Stimulated activated naive CD8-positive, alpha-beta T cell treated with anti-CD3 and anti-CD28 coated beads, Interleukin-15, Interleukin-2, amounts not matched to agents 100 ng/mL and 50 ng/mL, for 24 hours (primary cell): ENCODE measurements around the gene KATNAL1.

ENCODE experiments used
- H3K27ac Mint-ChIP-seq: one replicate; pipeline ENCODE4 v1.8.0; 2021; ENCODE audit warnings: mild to moderate bottlenecking, mixed read lengths
- H3K27me3 Mint-ChIP-seq: one replicate; pipeline ENCODE4 v1.8.0; 2021; ENCODE audit warnings: mixed read lengths
- H3K36me3 Mint-ChIP-seq: one replicate; pipeline ENCODE4 v1.8.0; 2021; ENCODE audit warnings: low read depth, mixed read lengths
- H3K4me1 Mint-ChIP-seq: one replicate; pipeline ENCODE4 v1.8.0; 2021; ENCODE audit warnings: low read depth, mixed read lengths
- H3K4me3 Mint-ChIP-seq: one replicate; pipeline ENCODE4 v1.8.0; 2021; ENCODE audit warnings: mild to moderate bottlenecking, mixed read lengths
- H3K9me3 Mint-ChIP-seq: one replicate; pipeline ENCODE4 v1.8.0; 2021; ENCODE audit warnings: mixed read lengths

The KATNAL1 gene

DNA sequence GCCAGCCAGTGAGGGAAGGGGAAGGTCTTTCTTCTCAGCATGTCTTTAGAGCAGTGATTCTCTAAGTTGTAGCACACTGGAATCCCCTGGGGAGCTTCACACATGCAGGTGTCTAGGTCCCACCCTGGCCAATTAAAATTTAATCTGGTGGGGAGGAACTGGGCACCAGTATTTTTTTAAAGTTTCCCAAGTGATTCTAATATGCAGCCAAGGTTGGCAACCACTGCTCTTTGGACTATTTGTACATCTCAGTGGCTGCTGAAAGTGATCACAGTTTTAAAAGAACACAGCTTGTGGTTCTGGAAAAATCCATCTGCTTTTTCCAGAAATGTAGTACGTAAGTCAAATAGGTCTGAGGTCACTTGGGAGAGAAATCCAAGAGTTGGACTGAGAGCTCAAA is 10.7 kb upstream of the KATNAL1 start:
- Mint-ChIP-seq H3K27ac (no peak overlapping the region), H3K27me3 (peaks cover 4% of the 10 kb centered on the region), H3K4me1 (peaks cover 18% of the 10 kb centered on the region)

DNA sequence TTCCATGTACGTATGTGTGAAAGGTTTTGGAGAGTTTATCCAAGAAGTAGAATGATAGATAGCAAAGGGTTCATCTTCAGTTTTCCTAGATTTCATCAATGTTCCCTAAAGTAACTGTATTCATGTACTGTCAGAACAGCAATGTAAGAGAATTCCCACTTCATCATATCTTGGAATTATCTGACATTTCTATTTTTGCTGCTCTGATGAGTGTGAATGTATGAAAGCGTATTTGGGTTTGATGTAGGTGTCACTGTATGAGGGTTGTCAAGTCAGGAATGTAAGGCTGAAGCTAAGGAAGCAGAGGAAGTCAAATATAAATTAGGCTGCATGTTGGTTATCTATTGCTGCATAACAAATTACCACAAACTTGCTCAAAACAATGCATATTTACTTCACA is 7.2 kb upstream of the KATNAL1 start:
- H3K4me3 Mint-ChIP-seq: no peak overlapping the region

More for the DNA sequence above, 10.7 kb upstream of the KATNAL1 start:
- Mint-ChIP-seq H3K36me3 (no peaks in the 10 kb centered on the region), H3K4me3 (no peak overlapping the region), H3K9me3 (no peaks in the 10 kb centered on the region)

GRCh38 chr13:30314069-30314468 is 6.7 kb upstream of the KATNAL1 start:
- Mint-ChIP-seq H3K4me3 (no peak overlapping the region), H3K4me1 (peaks cover 23% of the 10 kb centered on the region), H3K27me3 (peaks cover 4% of the 10 kb centered on the region), H3K27ac (no peak overlapping the region), H3K36me3 (no peaks in the 10 kb centered on the region), H3K9me3 (no peaks in the 10 kb centered on the region)

More for the DNA sequence above, 7.2 kb upstream of the KATNAL1 start:
- no peaks in the 10 kb centered on the region for H3K9me3 Mint-ChIP-seq
- H3K27ac Mint-ChIP-seq: no peak overlapping the region
- H3K27me3 Mint-ChIP-seq: peaks cover 4% of the 10 kb centered on the region
- peaks cover 20% of the 10 kb centered on the region for H3K4me1 Mint-ChIP-seq
- no peaks in the 10 kb centered on the region for H3K36me3 Mint-ChIP-seq

DNA sequence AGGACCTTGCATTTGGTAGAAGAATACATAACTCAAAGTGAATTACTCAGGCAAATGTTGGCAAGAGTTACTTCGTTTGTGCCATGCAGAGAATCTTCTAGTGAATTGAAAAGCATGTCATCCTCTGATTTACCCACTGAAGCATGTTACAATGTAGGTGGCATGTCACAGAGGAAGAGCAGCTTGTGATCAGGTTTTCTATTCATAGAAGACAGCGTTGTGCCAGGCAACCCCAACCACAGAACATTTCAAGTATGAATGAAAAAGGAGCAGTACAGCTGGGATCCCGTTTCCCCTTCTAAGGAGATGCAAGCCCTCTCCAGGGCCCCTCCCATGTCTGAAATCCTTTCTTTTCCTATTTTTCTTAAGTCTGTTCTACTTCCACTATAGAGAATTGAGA is 6.0 kb upstream of the KATNAL1 start:
- Mint-ChIP-seq H3K27me3 (peaks cover 4% of the 10 kb centered on the region), H3K4me1 (peaks cover 30% of the 10 kb centered on the region), H3K36me3 (no peaks in the 10 kb centered on the region), H3K27ac (no peak overlapping the region), H3K9me3 (no peaks in the 10 kb centered on the region), H3K4me3 (no peak overlapping the region)

GRCh38 chr13:30312904-30313303 is 5.6 kb upstream of the KATNAL1 start:
- Mint-ChIP-seq H3K36me3 (no peaks in the 10 kb centered on the region), H3K27ac (no peak overlapping the region), H3K4me3 (no peak overlapping the region), H3K9me3 (no peaks in the 10 kb centered on the region), H3K27me3 (peaks cover 4% of the 10 kb centered on the region), H3K4me1 (peaks cover 30% of the 10 kb centered on the region)

- Mint-ChIP-seq H3K4me1 (peaks cover 49% of the 10 kb centered on the region), H3K27ac (peak overlapping the region; percentile 39), H3K27me3 (peaks cover under 1% of the 10 kb centered on the region), H3K36me3 (no peaks in the 10 kb centered on the region), H3K9me3 (no peaks in the 10 kb centered on the region), H3K4me3 (peak overlapping the region; percentile 7)
Observed at GRCh38 chr13:30308548-30308947, 1.2 kb upstream of the KATNAL1 start.

- Mint-ChIP-seq H3K36me3 (no peaks in the 10 kb centered on the region), H3K27ac (peak overlapping the region; percentile 15), H3K4me3 (peak overlapping the region; percentile 85), H3K27me3 (no peaks in the 10 kb centered on the region), H3K9me3 (no peaks in the 10 kb centered on the region), H3K4me1 (peaks cover 47% of the 10 kb centered on the region)
Observed at GRCh38 chr13:30307971-30308290, 580 bp upstream of the KATNAL1 start.

GRCh38 chr13:30306762-30307193 is 573 bp downstream of the KATNAL1 start:
- no peaks in the 10 kb centered on the region for H3K27me3 Mint-ChIP-seq
- peaks cover 47% of the 10 kb centered on the region for H3K4me1 Mint-ChIP-seq
- peak overlapping the region; percentile 82 for H3K27ac Mint-ChIP-seq
- no peaks in the 10 kb centered on the region for H3K36me3 Mint-ChIP-seq
- H3K4me3 Mint-ChIP-seq: peak overlapping the region; percentile 85
- no peaks in the 10 kb centered on the region for H3K9me3 Mint-ChIP-seq

- Mint-ChIP-seq H3K27ac (no peak overlapping the region), H3K36me3 (no peaks in the 10 kb centered on the region), H3K4me3 (peak overlapping the region; percentile 37), H3K4me1 (peaks cover 47% of the 10 kb centered on the region), H3K9me3 (no peaks in the 10 kb centered on the region), H3K27me3 (no peaks in the 10 kb centered on the region)
Observed at GRCh38 chr13:30305456-30305970, 1.8 kb downstream of the KATNAL1 start.

GRCh38 chr13:30303269-30303668 is 4.1 kb downstream of the KATNAL1 start:
- Mint-ChIP-seq H3K4me1 (peaks cover 37% of the 10 kb centered on the region), H3K4me3 (no peak overlapping the region), H3K27me3 (no peaks in the 10 kb centered on the region), H3K27ac (no peak overlapping the region), H3K36me3 (no peaks in the 10 kb centered on the region), H3K9me3 (no peaks in the 10 kb centered on the region)

GRCh38 chr13:30301827-30302226 is 5.5 kb downstream of the KATNAL1 start:
- no peak overlapping the region for H3K27ac Mint-ChIP-seq
- H3K36me3 Mint-ChIP-seq: no peaks in the 10 kb centered on the region
- no peak overlapping the region for H3K4me3 Mint-ChIP-seq
- no peaks in the 10 kb centered on the region for H3K27me3 Mint-ChIP-seq
- no peaks in the 10 kb centered on the region for H3K9me3 Mint-ChIP-seq
- peaks cover 33% of the 10 kb centered on the region for H3K4me1 Mint-ChIP-seq

DNA sequence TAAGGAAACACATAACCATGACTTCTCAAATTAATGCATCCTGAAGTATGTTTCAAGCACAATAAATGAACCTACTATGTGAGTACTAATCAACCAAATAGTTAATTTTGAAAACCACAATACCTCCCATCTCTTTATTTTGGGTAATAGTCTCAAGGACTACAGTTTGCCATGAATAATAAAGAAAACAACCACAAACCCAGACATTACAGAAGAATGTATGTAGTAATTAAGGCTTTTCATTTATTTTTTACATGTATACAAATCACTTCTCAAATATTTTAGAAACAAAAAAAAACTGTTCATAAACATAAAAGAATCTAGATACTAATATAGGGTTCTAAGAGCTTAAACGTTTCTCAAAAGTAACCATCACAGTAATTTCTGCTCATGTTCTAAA is 6.8 kb downstream of the KATNAL1 start:
- no peak overlapping the region for H3K27ac Mint-ChIP-seq
- no peaks in the 10 kb centered on the region for H3K9me3 Mint-ChIP-seq
- no peaks in the 10 kb centered on the region for H3K27me3 Mint-ChIP-seq
- no peaks in the 10 kb centered on the region for H3K36me3 Mint-ChIP-seq
- no peak overlapping the region for H3K4me3 Mint-ChIP-seq
- H3K4me1 Mint-ChIP-seq: peaks cover 24% of the 10 kb centered on the region

GRCh38 chr13:30299786-30300185 is 7.6 kb downstream of the KATNAL1 start:
- Mint-ChIP-seq H3K27ac (no peak overlapping the region), H3K4me1 (peaks cover 16% of the 10 kb centered on the region), H3K9me3 (no peaks in the 10 kb centered on the region), H3K27me3 (no peaks in the 10 kb centered on the region), H3K4me3 (no peak overlapping the region), H3K36me3 (no peaks in the 10 kb centered on the region)

DNA sequence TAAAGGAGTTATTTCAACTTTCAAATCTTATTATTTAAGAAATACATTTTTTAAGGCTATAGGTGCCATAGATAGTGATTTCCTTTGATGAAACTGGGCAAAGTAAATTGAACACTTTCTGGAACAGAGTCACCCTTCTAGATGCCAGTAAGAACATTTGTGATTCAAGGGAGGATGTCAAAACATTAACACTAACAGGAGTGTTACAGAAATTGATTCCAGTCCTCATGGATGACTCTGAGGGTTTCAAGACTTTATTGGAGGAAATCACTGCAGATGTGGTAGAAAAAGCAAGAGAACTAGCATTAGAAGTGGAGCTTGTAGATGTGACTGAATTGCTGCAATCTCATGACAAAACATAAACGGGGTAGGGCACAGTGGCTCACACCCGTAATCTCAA is 12.2 kb downstream of the KATNAL1 start:
- no peaks in the 10 kb centered on the region for H3K4me1 Mint-ChIP-seq
- H3K36me3 Mint-ChIP-seq: no peaks in the 10 kb centered on the region
- H3K4me3 Mint-ChIP-seq: no peak overlapping the region
- no peak overlapping the region for H3K27ac Mint-ChIP-seq
- H3K27me3 Mint-ChIP-seq: no peaks in the 10 kb centered on the region
- H3K9me3 Mint-ChIP-seq: no peaks in the 10 kb centered on the region

DNA sequence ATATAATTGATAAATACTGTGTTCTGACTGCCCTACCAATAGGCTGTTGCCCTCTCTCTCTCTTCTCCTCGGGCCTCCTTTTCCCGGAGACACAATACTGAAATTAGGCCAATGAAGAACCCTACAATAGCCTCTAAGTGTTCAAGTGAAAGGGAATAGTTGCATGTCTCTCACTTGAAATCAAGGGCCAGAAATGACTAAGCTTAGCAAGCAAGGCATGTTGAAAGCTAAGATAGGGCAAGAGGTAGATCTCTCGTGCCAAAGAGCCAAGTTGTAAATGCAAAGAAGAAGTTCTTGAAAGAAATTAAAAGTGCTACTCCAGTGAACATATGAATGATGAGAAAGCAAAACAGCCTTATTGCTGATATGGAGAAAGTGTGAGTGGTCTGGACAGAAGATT is 13.3 kb downstream of the KATNAL1 start:
- H3K27me3 Mint-ChIP-seq: no peaks in the 10 kb centered on the region
- no peaks in the 10 kb centered on the region for H3K36me3 Mint-ChIP-seq
- H3K27ac Mint-ChIP-seq: no peak overlapping the region

DNA sequence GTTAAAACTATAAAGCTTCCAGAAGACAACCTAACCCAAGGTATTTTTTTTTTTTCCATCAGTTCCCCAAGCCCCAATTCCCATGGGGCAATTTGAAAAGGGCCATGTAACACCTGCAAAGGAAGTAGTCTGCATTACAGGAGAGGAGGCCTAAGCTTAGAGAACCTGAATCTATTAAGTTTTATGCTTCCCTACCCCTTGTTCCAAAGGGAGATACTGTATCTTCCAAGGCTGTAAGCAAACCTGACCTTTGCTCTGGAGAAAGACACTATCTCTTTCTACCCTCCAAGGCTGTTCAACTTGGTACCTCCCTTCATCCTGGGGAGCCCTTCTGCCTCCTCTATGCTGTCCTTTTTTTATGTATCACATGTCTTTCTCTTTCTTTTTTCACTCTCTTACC is 15.0 kb downstream of the KATNAL1 start:
- Mint-ChIP-seq H3K27ac (no peak overlapping the region), H3K27me3 (no peaks in the 10 kb centered on the region), H3K36me3 (no peaks in the 10 kb centered on the region), H3K4me3 (no peak overlapping the region), H3K9me3 (no peaks in the 10 kb centered on the region), H3K4me1 (no peaks in the 10 kb centered on the region)

More for the DNA sequence above, 13.3 kb downstream of the KATNAL1 start:
- H3K4me1 Mint-ChIP-seq: no peaks in the 10 kb centered on the region
- no peak overlapping the region for H3K4me3 Mint-ChIP-seq
- no peaks in the 10 kb centered on the region for H3K9me3 Mint-ChIP-seq
